Common myeloid progenitor, CD34-positive (primary cell): Measurements from ENCODE around the gene C5orf15.

ENCODE experiments used
- CTCF ChIA-PET: fragments of 350-600 bp; sonication (Branson Sonifier 250); formaldehyde crosslinking; loops from one replicate; lab custom pipeline; 2021; ENCODE audit warnings: antibody characterized with exemption; lab: Charles Lee
- POLR2A ChIA-PET: fragments of 350-600 bp; sonication (Branson Sonifier 250); formaldehyde crosslinking; loops from one replicate; lab custom pipeline; 2021; ENCODE audit warnings: antibody characterized with exemption; lab: Charles Lee
- DNase-seq, 3 donors: peaks; one replicate each; pipeline versions ENCODE4 v3.0.0 to v3.0.0-alpha.2; 2013
- H3K27ac ChIP-seq, 2 experiments: 1 replicate in 1 of 2; 2 replicates in 1 of 2; pipeline ENCODE4 v1.7.0; 2013; ENCODE audit warnings: inconsistent platforms in 2 of 2, low read length in 2 of 2, mild to moderate bottlenecking in 2 of 2, low read depth in 1 of 2, moderate library complexity in 1 of 2; ENCODE audit not compliant: severe bottlenecking in 2 of 2, insufficient read depth in 1 of 2, poor library complexity in 1 of 2
- H3K27me3 ChIP-seq, 5 experiments: replicated peaks in 2 of 5; 1 replicate in 3 of 5; 2 replicates in 2 of 5; pipeline versions ENCODE4 v1.6.1 to v1.7.0; 2013; ENCODE audit warnings: low read length in 4 of 5, mild to moderate bottlenecking in 2 of 5, moderate library complexity in 2 of 5, inconsistent platforms in 1 of 5; ENCODE audit not compliant: insufficient read depth in 5 of 5, control insufficient read depth in 4 of 5
- H3K36me3 ChIP-seq, 4 experiments: 1 replicate in 2 of 4; 2 replicates in 2 of 4; pipeline versions ENCODE4 v1.6.1 to v1.7.0; 2013; ENCODE audit warnings: low read length in 3 of 4, control low read depth in 1 of 4, mild to moderate bottlenecking in 1 of 4; ENCODE audit not compliant: control insufficient read depth in 4 of 4, insufficient read depth in 4 of 4
- H3K4me1 ChIP-seq, 4 experiments: 1 replicate in 3 of 4; 2 replicates in 1 of 4; pipeline versions ENCODE4 v1.6.1 to v1.7.1; 2013; ENCODE audit warnings: low read length in 3 of 4, mild to moderate bottlenecking in 3 of 4, control low read depth in 1 of 4, inconsistent platforms in 1 of 4, moderate library complexity in 1 of 4; ENCODE audit not compliant: control insufficient read depth in 4 of 4, insufficient read depth in 4 of 4; ENCODE audit errors: control extremely low read depth in 1 of 4
- H3K4me3 ChIP-seq, 7 experiments: 1 replicate in 4 of 7; 2 replicates in 3 of 7; pipeline versions ENCODE4 v1.5.1 to v1.7.0; 2013; ENCODE audit warnings: mild to moderate bottlenecking in 7 of 7, low read length in 6 of 7, moderate library complexity in 6 of 7, inconsistent platforms in 2 of 7, low read depth in 2 of 7, control low read depth in 1 of 7; ENCODE audit not compliant: insufficient read depth in 4 of 7, control insufficient read depth in 1 of 7; ENCODE audit errors: extremely low read depth in 1 of 7
- H3K9me3 ChIP-seq, 5 experiments: 1 replicate in 4 of 5; 2 replicates in 1 of 5; pipeline versions ENCODE4 v1.6.1 to v1.7.1; 2013; ENCODE audit warnings: low read length in 4 of 5, mild to moderate bottlenecking in 2 of 5, inconsistent platforms in 1 of 5, low read depth in 1 of 5, moderate library complexity in 1 of 5; ENCODE audit not compliant: control insufficient read depth in 4 of 5, insufficient read depth in 2 of 5; ENCODE audit errors: control extremely low read depth in 1 of 5
- WGBS: methylation state at CpG from one replicate; pipeline ENCODE4 v1.1.5; 2013; ENCODE audit not compliant: insufficient coverage; 5-methylcytosine and 5-hydroxymethylcytosine counted together

The C5orf15 gene

GRCh38 chr5:133948721-133949120 lies 19.7 kb downstream of the C5orf15 start:
- H3K4me3 ChIP-seq: no peak overlapping the region
- no peaks in the 10 kb centered on the region for H3K4me1 ChIP-seq
- POLR2A ChIA-PET: no interaction called here
- no peaks in the 10 kb centered on the region for H3K36me3 ChIP-seq
- CTCF ChIA-PET: interaction anchor here (1.0 kb wide), 1 partner anchor 9 kb away, joined by 3 read pairs; no protein-coding TSS in a partner anchor
- H3K27me3 ChIP-seq: no peaks in the 10 kb centered on the region
- no peak for DNase-seq
- H3K9me3 ChIP-seq: no peaks in the 10 kb centered on the region
- no peak overlapping the region for H3K27ac ChIP-seq

GRCh38 chr5:133947431-133947841 lies 21.0 kb downstream of the C5orf15 start:
- Histone ChIP-seq H3K9me3 (no peaks in the 10 kb centered on the region), H3K36me3 (no peaks in the 10 kb centered on the region), H3K27ac (no peak overlapping the region), H3K4me3 (no peak overlapping the region), H3K4me1 (no peaks in the 10 kb centered on the region), H3K27me3 (no peaks in the 10 kb centered on the region)
- DNase-seq: no peak
- POLR2A ChIA-PET: no interaction called here
- CTCF ChIA-PET: interaction anchor here (1.0 to 1.6 kb wide), 6 partner anchors 9 to 524 kb away, joined by 3 to 5 read pairs (median 4); no protein-coding TSS in a partner anchor
- WGBS: 98% methylated on average over 5 of the region's 5 CpGs

- WGBS: 100% methylated on average over 1 of the region's 3 CpGs
- H3K4me1 ChIP-seq: no peaks in the 10 kb centered on the region
- no peak for DNase-seq
- no peak overlapping the region for H3K4me3 ChIP-seq
- no peaks in the 10 kb centered on the region for H3K27me3 ChIP-seq
- H3K36me3 ChIP-seq: no peaks in the 10 kb centered on the region
- H3K9me3 ChIP-seq: no peaks in the 10 kb centered on the region
- ChIA-PET POLR2A (no interaction called here), CTCF (interaction anchor here (1.1 to 4.5 kb wide), 13 partner anchors 8 to 835 kb away, joined by 3 to 28 read pairs (median 4); no protein-coding TSS in a partner anchor)
- no peak overlapping the region for H3K27ac ChIP-seq
These were observed 22.9 kb downstream of the C5orf15 start for GRCh38 chr5:133945568-133945967.

DNA sequence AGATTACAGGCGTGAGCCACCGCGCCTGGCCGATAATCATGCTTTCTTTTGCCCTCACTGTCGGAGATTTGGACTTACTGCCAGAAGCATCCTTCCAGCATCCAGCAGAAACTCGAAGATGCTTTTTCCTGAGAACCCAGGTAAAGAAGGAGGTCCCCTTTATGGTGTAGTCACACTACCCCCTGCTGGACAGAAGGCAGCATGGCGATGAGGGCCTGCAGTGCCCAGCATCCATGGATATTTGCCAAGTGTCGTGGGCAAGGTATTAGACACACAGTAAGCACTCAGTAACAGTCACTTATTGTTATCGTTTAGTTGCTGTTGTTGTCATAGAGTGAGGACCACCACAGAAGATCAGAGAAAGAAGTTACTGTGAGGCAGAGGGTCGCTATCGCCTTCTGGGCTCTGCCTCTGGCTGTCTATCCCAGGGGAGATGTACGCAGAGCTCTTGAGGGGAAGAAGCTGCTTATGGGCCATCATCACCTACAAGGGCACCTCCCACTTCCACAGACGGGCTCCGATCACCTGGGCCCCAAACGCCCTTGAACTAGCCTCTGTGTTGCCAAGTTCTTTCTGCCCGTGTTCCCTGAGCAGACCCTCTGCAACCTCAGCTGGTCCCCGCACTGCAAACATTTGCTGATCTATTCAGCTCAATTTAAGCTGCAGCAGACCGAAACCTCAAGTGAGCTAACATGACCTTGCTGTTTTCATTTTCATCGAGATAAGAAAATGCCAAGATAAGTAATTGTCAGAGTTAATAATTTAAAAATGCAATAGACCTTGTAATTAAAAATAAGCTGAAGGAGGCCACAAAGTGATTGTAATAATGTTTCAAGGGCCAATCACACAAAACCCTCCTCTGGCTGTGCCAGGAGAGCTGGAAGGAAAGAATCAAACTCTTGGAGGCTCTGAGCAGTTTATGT lies 23.9 kb downstream of the C5orf15 start:
- H3K27ac ChIP-seq: no peak overlapping the region
- POLR2A ChIA-PET: no interaction called here
- DNase-seq: peak; percentile 54 to 73 (median 62)
- H3K4me1 ChIP-seq: peaks cover 0 to under 1% (median 0%) of the 10 kb centered on the region in 4 experiments
- no peak overlapping the region for H3K4me3 ChIP-seq
- no peaks in the 10 kb centered on the region for H3K9me3 ChIP-seq
- CTCF ChIA-PET: interaction anchor here (0.8 to 4.5 kb wide), 16 partner anchors 9 to 834 kb away, joined by 3 to 28 read pairs (median 4); no protein-coding TSS in a partner anchor
- no peaks in the 10 kb centered on the region for H3K36me3 ChIP-seq
- no peaks in the 10 kb centered on the region for H3K27me3 ChIP-seq
- WGBS: 65% methylated on average over 11 of the region's 19 CpGs

- no peaks in the 10 kb centered on the region for H3K9me3 ChIP-seq
- POLR2A ChIA-PET: no interaction called here
- CTCF ChIA-PET: interaction anchor here (0.8 to 4.5 kb wide), 5 partner anchors 8 to 519 kb away, joined by 3 to 28 read pairs (median 6); no protein-coding TSS in a partner anchor
These were observed 25.0 kb downstream of the C5orf15 start for GRCh38 chr5:133943475-133943817.

GRCh38 chr5:133942614-133943474 lies 25.6 kb downstream of the C5orf15 start:
- no peaks in the 10 kb centered on the region for H3K36me3 ChIP-seq
- ChIA-PET CTCF (interaction anchor here (1.2 to 4.5 kb wide), 4 partner anchors 8 to 519 kb away, joined by 4 to 28 read pairs (median 6); no protein-coding TSS in a partner anchor), POLR2A (no interaction called here)
- 70% methylated on average over 8 of the region's 11 CpGs for WGBS
- no peaks in the 10 kb centered on the region for H3K27me3 ChIP-seq
- H3K4me1 ChIP-seq: peaks cover 0 to 2% (median 0%) of the 10 kb centered on the region in 4 experiments
- H3K4me3 ChIP-seq: no peak overlapping the region
- no peak overlapping the region for H3K27ac ChIP-seq
- H3K9me3 ChIP-seq: no peaks in the 10 kb centered on the region
- no peak for DNase-seq

More at GRCh38 chr5:133943475-133943817, 25.0 kb downstream of the C5orf15 start:
- H3K4me3 ChIP-seq: no peak overlapping the region
- no peaks in the 10 kb centered on the region for H3K27me3 ChIP-seq
- DNase-seq: no peak
- WGBS: 96% methylated on average over 7 of the region's 7 CpGs
- H3K4me1 ChIP-seq: peaks cover 0 to 2% (median 0%) of the 10 kb centered on the region in 4 experiments
- no peaks in the 10 kb centered on the region for H3K36me3 ChIP-seq
- no peak overlapping the region for H3K27ac ChIP-seq
